HG02885 (cell line): ENCODE measurements around the gene DHCR7.
A peak's percentile ranks its signal among the peaks of the same experiment; 100 is the strongest.
"Not testable (repeated sequence)": the region's sequence is repeated elsewhere in the genome, so short reads cannot be mapped to it uniquely, and the experiment has no call there.

Experiments used
- ATAC-seq: cut with Tn5 transposase; IDR thresholded peaks from one replicate; pipeline ENCODE4 v1.9.1; 2021; ENCODE audit warnings: mild to moderate bottlenecking; ENCODE audit not compliant: unreplicated experiment, poor library complexity

The DHCR7 gene

DNA sequence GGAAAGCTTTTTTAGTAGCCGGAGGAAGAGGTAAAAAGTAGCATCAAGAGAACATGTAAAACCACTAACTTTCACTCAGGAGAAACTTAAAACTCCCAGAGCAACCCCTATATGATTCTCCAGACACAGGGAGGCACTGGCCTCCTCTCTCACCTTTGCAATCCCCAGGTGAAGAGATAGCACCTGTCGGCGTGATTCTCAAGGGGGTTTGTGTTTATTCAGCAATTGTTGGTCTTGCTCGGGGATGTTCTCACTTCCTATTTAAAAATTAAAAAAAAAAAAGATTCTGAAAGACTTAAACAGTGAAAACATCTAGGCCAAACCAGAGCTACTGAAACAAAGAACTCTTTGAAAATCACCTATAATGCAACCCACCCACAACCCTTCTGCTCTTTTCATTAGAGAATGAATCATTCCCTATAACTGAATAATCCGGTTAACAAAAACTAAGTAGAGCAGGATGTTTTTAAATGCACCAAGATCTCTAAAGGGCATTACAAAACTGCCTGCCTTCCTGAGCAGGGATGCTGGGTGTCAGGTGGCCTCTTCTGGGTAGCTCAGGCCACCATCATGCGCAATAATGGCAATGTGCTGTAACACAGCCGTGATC is 24.9 kb downstream of the DHCR7 start:
- no peak for ATAC-seq

DNA sequence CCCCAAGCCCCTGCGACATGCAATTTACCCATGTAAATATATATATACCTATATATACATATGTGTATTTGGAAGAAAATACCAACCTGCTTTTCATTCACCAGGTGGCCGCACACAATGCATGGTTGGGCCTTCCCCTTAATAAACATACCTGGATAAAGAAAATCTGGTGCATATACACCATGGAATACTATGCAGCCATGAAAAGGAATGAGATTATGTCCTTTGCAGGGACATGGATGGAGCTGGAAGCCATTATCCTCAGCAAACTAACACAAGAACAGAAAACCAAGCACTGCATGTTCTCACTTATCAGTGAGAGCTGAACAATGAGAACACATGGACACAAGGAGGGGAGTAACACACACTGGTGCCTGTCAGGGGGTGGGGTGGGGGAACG is 25.9 kb downstream of the DHCR7 start:
- not testable (repeated sequence) for ATAC-seq

DNA sequence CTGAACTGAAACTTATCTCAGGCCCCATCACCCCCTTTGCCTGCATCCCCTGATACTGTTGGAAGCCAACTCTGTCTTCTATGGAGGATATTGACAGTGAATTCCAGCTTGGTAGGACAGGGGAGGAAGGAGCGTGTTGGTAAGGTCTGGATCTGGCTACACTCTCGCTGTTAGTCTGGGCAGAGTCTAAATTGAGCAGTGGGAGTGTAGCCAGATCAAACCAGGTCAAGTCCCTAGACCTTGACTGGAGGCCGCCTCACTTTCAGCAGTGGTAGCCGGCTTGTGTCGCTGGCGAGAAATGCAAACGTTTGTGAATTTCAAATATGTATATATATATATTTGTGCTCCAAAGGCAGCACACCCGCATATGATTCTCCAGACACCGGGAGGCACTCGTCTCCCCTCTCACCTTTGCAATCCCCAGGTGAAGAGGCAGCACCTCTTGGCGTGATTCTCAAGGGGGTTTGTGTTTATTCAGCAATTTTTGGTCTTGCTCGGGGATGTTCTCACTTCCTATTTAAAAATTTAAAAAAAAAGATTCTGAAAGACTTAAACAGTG is 26.7 kb downstream of the DHCR7 start:
- ATAC-seq: no peak

DNA sequence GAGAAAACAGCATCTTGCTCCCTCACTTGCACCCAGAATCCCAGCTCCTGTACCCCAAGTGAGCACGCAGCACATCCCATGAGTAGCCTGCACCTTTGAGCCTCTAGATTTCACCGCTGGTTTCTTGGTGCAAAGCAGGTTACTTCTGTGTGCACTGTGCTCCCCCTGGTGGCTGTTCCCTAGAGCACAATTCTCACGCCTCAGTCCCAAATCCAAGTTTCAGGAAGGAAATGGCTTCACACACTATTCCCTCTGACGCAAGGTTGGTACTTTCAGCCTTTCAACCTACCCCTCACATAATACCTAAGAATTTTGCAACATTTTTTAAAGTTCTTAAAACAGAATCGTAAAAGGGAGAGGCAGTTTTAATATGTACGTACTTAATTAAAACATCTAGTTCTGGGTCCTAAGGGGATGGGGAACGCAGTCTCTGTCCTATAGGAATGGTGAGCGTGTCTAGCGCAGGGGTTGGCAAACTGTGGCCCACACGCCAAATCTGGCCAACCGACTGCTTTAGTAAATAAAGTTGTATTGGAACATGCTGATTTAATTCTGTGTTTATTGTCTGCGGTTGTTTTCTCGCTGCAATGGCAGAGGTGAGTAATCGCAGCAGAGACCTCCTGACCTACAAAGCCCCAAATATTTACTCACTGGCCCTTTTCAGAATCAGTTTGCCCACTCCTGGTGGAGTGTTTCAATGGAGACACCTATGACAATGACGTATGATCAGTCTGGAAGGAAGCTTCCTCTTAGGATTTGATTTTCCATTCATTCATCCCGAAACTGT is 27.5 kb downstream of the DHCR7 start:
- ATAC-seq: no peak

DNA sequence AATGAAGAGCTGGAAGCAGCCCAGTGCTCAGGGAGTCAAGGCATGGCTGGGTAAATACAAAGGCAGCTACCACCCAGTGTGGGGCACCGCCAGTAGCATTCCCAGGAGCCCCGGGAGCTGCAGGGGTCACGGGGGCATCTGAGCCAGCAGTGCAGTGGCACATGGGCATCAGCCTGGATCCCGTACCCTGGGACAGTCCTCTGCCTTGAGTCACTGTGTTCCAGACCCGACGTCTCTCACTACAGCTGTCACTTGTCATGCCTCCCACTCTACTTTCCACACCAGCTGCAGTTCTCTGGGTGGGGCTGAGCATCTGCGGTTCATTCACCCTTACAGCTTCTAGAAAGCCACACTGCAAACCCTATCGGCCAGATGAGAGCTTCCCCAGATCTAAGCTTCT is 29.6 kb downstream of the DHCR7 start:
- peak; percentile 74 for ATAC-seq

DNA sequence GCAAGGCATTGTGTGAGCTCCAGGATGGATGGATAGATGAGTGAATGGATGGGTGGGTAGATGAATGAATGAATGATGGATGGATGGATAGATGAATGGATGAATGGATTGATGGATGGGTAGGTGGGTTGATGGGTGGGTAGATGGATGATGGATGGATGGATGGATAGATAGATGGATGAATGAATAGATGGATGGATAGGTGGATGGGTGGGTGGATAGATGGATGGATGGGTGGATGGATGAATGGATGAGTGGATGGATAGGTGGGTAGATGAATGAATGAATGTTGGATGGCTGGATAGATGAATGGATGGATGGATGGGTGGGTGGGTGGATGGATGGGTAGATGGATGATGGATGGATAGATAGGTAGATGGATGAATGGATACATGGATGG is 33.5 kb downstream of the DHCR7 start:
- ATAC-seq: no peak

DNA sequence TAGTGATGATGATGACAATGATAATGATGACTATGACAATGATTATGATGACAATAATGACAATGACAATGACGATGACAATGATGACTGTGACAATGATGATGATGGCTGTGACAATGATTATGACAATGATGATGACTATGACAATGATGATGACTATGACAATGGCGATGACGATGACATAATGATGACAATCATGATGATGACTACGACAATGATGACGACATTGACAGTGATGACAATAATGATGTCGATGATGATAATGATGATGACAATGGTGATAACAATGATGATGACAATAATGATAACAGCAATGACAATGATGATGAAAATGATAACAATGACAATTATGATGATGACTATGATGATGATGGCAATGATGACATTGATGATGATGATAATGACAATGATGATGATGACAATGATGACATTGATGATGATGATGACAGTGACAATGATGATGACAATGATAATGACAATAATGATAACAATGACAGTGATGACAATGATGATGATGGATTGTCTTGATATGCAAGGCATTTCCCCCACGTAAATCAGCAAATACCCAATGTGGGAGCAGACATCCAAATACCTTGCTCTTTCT is 37.7 kb downstream of the DHCR7 start:
- no peak for ATAC-seq

DNA sequence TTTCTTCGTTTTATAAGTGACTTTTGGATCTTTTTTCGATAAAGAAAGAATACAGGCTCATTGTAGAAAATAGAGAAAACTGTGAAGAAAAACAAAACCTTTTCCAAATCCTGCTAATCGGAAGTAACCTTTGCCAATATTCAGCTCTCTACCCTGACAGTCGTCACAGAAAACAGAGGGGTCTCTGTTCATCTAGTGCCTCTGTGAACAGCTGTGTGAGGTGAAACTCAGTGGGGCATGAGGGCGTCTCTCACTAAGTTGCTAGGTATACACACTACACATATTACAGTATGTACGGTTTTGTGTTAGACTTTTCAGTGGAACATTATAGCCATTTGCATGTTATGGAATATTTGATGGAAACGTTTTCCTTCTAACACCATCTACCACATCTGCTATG is 39.4 kb downstream of the DHCR7 start:
- ATAC-seq: no peak

DNA sequence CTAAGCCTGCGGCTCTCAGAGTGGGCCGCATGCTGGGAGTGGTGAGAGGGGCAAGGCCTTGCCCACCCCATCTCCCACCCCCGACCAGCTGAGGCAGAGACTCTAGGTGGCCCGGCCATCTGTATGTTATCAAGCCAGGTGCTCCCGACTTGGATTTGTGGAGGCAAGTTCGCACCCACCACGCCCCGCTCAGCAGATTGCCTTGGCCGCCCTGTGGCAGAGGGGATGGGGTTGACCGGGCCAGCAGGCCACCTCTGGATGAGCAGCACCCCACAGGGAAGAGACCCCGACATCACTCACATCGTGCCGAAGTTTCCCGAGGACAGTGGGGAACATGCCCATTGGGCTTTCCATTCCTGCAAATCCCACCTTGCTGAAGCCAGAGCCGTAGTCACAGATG is 40.8 kb downstream of the DHCR7 start:
- ATAC-seq: no peak

DNA sequence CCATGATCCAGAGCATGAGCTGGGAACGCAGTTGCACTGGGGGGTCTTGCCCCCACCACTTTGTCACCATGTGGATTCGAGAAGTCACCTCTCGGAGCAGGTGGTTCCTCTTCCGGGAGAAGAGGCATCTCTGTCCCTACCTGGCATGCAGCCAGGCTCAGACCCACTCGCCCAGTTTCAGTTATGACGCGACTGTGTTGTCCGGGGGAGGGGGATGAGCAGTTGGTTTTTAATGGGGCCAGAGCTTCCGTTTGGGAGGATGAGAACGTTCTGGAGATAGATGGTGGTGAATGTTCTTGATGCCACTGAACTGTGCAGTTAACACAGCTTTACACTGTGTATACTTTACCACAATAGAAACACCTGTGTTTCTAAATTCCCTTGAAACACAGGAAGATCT is 41.5 kb downstream of the DHCR7 start:
- ATAC-seq: no peak

DNA sequence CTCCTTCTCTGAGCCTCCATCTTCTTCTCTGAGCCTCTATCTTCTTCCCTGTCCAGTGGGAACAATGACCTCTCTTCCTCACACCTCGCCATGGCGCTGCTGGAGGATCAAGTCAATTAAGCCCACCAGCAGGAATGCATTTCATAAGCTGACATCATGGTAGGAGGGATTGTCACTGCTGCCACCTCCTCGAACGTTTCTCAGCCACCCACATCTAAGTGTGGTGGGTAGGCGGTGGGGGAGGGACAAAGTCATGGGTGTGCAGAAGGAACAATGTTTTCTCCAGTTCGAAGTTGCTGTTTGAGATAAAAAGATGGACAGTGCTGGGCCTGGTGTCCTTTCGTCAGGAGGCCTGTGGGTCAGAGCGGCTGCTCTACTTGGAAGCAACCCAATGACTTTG is 44.0 kb downstream of the DHCR7 start:
- no peak for ATAC-seq

DNA sequence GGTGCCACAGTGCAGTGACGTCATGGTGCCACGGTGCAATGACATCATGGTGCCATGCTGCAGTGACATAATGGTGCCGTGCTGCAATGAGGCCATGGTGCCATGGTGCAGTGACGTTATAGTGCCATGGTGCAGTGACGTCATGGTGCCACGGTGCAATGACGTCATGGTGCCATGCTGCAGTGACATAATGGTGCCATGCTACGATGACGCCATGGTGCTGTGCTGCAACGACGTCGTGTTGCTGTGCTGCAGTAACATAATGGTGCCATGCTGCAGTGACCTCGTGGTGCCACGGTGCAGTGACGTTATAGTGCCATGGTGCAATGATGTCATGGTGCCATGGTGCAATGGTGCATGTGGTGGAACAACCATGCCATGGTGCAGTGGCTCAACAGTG is 45.3 kb downstream of the DHCR7 start:
- ATAC-seq: no peak

DNA sequence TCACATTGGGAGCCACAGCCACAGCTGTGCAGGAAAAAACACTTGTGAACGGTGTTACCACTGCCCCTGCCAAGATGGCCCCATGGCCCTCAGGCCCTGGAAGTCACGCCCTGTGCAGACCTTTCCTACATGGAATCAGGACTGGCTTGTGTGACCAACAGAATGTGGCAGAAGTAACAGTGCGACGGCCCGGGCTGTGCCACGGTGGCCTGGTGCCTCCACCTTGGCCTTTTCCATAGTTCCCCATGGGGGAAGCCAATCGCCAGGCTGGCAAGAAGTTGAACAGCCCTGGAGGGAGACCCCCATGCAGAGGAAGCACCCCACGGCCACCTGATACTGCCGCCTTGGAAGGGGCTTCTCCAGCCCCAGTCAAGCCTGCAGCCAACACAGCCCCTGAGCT is 48.0 kb downstream of the DHCR7 start:
- ATAC-seq: no peak

DNA sequence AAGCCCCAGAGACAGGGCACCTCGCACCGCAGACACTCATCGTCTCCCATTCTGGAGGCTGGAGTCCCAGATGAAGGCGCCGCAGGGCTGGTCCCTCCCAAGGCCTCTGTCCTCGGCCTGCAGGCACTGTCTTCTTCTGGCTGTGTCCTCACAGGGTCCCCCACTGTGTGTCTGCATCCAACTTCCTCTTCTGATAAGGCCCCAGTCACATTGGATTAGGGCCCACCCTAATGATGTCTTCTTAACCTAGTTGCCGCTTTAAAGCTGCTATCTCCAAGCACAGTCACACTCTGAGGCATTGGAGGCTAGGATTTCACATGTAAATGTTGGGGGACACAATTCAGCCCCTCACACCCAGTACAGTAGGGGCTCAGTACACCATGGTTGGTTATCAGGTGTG is 48.9 kb downstream of the DHCR7 start:
- no peak for ATAC-seq

DNA sequence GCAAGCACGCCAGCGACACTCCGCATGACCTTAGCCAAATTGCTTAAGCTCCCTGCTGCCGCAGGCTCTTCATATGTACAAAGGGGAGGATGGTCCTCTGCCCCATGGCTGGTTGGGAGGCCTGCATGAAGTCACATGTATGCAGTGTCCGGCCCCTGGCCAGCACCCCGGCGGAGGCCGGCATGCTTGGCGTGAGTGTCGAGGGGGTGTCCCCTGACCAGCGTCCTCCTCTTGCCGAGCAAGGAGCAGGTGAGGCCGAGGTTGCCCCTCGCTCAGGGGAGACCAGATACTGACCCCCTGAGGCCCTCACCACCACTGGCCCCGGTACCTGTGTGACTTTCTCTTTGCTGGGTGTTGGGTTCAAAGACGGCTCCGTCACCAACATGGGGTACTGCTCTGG is 50.2 kb downstream of the DHCR7 start:
- ATAC-seq: no peak

DNA sequence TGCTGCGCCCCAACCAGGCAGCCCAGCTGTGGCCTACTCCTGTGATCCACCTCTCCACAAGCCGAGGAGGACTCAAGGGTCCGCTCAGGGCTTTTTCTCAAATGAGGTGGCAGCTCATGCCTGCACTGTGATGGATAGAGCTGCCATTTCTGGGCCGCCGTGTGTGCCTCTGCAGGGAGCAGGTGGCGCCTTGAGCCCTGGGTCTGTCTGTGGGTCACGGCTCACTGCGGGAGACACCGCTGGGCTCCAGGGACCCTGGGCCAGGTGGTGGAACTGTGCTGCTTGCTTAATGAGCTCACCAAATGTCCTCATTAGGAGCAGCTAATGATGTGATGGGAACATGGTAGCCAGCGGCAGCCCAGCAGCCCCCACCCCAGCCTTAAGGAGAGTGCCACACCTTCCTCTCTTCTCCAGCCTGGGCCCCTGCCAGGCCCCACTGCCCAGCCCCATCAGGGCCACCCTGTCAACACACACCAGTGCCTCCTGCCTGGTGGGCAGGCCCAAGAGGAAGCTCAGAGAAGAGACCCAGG is 50.8 kb downstream of the DHCR7 start:
- no peak for ATAC-seq

DNA sequence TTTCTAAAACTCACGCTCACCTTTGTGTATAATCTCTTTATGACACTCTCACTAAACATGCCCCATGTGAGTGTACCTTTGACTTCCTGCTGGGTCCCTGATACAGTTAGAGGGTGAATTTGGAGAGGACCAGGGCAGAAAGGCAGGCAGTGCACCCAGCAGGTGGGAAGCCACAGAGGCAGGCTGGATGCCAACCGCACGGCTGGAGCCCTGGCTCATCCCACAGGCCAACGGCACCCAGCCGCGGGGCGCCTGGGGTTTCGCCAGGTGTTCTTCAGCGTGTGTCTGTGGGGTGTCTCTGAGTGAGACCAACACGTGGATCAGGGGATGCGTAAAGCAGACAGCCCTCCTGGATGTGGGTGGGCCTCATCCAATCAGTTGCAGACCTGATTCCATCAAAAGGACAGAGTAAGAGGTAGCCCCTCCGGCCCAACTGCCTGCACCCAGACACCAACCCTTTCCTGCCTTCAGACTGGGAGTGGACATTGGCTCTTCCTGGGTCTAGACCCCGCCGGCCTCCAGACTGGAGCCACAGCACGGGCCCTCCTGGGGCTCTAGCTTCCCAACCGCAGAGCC is 51.6 kb downstream of the DHCR7 start:
- ATAC-seq: no peak

DNA sequence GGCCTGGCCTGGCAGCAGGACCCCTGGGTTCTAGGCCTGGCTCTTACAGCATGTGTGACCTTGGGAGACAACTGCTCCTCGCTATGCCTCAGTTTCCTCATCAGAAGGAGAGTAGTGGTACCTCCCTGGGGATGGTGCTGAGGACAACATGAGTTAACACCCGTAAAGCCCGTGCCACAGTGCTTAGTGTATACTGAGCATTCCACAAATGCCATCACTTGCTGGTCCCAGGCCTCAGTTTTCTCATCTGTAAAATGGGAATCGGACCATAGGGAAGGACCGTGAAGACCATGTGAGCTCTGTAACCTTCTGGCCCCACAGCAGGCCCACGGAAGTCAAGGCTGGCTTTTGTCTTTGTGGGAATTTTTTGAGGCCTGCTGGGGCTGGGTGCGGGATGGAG is 52.4 kb downstream of the DHCR7 start:
- no peak for ATAC-seq

DNA sequence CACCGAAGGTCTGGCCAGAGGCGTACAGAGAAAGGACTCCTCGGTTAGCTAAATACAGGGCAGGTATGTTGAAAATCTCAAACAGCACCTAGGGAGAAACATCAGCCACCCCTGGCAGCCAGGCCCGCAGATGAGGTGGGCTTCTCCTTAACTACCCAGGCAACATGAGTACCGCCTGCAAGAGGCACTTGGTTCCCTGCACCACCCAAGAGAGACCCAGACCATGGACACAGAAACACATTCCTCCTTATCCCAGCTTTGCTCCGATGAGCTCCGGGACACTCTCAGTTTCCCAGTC is 53.0 kb downstream of the DHCR7 start:
- no peak for ATAC-seq

DNA sequence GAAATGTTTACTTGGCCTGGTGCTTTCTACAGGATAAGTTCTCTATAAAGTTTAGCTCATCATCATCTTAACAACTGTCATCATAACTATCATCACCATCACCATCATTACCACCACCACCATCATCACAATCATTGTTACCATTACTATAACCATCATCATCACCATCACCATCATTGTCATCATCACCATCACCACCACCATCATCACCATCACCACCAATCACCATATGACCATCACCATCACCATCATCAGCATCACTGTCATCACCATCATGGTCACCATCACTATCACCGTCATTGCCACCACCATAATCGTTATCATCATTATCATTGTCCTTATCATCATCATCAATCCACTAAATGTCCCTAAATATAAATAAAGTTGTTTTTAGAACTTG is 54.9 kb downstream of the DHCR7 start:
- ATAC-seq: no peak

DNA sequence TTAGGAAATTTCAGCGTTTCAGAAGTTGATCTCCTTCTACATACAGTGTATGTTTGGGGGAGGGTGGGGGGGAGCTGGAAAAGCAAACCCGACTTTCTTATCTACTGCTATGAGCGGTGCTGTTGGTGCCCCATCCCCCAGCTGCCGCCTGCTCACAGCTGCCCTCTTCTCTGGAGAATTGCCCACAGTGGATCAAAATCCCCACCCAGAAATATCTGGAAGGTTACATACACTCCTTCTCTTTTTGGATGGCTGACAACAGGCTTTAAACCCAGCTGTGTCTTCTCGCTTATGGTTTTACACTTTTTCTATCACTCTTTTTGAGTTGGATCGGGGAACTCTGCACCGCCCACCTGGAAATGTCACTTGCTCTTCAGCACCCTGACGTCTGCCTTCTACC is 56.4 kb downstream of the DHCR7 start:
- ATAC-seq: no peak
